Stimulated activated CD8-positive, alpha-beta memory T cell treated with anti-CD3 and anti-CD28 coated beads, Interleukin-15, amount 100 ng/mL, for 4 hours (primary cell): ENCODE measurements around the gene CMC4.
A peak's percentile ranks its signal among the peaks of the same experiment; 100 is the strongest.

Experiments
- DNase-seq, 2 donors: peaks; one replicate each; pipeline ENCODE4 v3.0.0-alpha.2; 2020; ENCODE audit warnings: low read depth in 2 of 2

CMC4 gene

GRCh38 chrX:155070975-155071693 is at the start of gene CMC4, which contains the start of the genes BRCC3 and MTCP1:
CMC4 (minus strand) TSS chrX:155071136; CDS start chrX:155064023, 7,113 bp downstream.
BRCC3 (plus strand) TSS chrX:155071508; CDS start chrX:155071528, 20 bp downstream.
MTCP1 (minus strand) TSS chrX:155071136; CDS start chrX:155066010, 5,126 bp downstream.
- DNase-seq, result peak; percentile 34 to 53

- no peak for DNase-seq
Measured at GRCh38 chrX:155115174-155115819, 44.4 kb upstream of the CMC4 start.

GRCh38 chrX:155113097-155113496 is 42.2 kb upstream of the CMC4 start:
- DNase-seq, result no peak

DNA sequence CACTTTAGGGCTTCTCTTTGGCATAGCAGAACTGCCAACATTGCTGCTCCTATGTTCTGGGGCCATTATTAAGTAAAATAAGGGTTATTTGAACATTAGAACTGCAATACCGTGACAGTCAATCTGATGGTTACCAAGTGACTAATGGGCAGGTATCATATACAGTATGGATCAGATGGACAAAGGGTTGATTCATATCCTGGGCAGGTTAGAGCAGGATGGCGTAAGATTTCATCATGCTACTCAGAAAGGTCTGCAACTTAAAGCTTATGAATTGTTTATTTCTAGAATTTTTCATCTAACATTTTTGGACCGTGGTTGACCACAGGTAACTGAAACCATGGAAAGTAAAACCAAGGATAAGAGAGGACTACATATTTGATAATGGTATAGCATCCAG is 41.2 kb upstream of the CMC4 start:
- no peak for DNase-seq

DNA sequence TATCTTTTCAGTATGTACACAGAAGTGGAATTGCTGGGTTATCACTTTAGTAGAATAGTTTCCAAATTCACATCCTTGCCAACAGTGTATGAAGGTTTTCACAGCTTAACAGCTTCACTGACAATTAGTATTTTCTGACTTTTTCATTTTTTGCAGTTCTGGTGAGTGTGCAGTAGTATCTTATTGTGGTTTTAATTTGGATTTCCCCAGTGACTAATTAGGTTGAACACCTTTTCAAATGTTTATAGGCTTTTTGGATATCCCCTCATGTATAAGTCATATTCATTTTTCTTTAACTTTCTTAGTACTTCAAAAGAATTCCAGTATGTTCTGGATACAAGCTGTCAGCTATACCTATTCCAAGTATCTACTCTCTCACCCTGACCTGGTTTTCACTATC is 37.5 kb upstream of the CMC4 start:
- DNase-seq, result no peak

- no peak for DNase-seq
Measured at GRCh38 chrX:155105919-155106318, 35.0 kb upstream of the CMC4 start.

GRCh38 chrX:155094468-155095061 is 23.6 kb upstream of the CMC4 start:
- no peak for DNase-seq

- DNase-seq, result no peak
Measured at GRCh38 chrX:155086961-155087735, 16.2 kb upstream of the CMC4 start.

- DNase-seq, result no peak
Measured at GRCh38 chrX:155086202-155086840, 15.4 kb upstream of the CMC4 start.

DNA sequence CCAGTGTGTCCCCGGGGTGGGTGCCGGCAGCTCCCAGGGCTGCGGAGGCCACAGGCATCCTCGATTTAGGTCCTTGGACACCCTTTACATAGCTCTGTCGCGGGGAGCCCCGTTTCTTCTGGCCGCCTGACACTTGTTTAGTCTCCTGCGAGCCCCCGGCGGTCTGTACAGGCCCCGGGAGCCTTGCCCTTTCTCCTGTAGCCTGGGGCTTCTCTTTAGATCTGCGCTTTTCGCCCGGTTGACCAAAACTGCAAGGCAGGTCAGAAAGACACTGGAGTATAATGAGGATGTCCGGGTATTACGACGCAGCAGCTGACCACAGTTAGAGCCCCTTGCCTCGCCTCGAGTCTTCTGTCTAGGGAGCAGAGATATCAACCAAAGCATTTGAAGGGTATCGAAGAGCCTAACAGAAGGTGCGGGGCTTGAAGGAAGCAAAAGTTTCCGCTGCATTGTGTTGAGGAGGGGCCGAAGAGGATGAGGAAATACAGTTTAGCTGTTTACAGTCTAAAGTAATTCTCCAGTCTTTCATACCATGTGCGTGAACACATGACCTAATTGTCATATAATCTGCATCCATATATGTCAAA is 851 bp upstream of the CMC4 start:
- no peak for DNase-seq

- DNase-seq, result no peak
Measured at GRCh38 chrX:155070663-155070974, 317 bp downstream of the CMC4 start.

- DNase-seq, result no peak
Measured at GRCh38 chrX:155070038-155070437, 898 bp downstream of the CMC4 start.

GRCh38 chrX:155069414-155069813 is 1.5 kb downstream of the CMC4 start:
- no peak for DNase-seq

DNA sequence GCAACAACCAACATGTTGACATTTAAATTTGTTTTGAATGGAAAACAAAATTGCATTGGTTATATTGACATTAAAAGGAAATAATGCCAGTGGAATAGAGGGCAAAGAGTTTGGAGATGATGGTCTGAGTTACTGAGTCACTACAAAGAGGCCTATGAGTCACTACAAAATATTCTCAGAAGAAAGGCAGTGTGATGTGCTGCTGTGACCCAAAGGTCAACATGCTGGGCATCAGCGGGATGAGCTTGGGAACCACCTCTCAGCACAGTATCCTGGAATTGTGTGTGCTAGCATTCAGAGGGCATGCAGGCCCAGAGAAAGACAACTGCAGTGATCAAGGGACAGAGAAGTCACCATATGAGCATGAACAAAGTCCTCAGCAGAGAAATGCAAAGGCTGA is 2.8 kb downstream of the CMC4 start:
- DNase-seq, result no peak

DNA sequence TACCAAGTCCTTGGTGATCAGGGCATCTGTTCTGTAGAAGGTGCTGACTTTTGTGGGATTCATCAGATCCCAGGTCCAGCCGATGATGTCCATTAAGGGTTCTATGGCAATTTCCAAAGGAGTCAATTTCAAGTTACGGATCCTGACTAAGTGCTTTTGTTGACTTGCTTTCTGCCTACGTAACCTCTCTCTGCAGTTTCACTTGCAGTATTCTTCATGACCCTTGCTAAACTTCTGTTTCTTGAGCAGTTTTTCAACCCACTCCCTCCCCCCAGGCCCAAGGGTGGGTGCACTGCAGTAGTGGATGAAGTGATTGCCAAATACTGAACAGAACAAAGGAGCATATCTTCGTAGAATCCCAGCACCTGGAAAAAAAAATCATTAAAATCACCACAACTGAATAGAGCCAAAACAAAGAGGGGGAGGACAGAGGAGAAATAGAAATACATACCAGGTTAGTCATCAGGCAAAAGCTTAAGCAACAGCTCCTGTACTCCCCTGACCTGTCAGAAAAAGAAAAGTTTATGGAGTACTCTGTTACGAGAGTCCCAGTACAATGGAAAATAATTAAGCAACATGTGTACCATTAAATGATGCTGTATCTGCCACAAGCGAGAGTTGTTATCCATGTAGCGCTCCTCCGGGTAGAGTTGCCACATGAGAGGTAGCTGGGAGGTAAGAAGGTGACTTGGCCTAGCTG is 5.8 kb downstream of the CMC4 start:
- DNase-seq, result no peak

GRCh38 chrX:155061760-155062159 is 9.2 kb downstream of the CMC4 start:
- DNase-seq, result no peak

DNA sequence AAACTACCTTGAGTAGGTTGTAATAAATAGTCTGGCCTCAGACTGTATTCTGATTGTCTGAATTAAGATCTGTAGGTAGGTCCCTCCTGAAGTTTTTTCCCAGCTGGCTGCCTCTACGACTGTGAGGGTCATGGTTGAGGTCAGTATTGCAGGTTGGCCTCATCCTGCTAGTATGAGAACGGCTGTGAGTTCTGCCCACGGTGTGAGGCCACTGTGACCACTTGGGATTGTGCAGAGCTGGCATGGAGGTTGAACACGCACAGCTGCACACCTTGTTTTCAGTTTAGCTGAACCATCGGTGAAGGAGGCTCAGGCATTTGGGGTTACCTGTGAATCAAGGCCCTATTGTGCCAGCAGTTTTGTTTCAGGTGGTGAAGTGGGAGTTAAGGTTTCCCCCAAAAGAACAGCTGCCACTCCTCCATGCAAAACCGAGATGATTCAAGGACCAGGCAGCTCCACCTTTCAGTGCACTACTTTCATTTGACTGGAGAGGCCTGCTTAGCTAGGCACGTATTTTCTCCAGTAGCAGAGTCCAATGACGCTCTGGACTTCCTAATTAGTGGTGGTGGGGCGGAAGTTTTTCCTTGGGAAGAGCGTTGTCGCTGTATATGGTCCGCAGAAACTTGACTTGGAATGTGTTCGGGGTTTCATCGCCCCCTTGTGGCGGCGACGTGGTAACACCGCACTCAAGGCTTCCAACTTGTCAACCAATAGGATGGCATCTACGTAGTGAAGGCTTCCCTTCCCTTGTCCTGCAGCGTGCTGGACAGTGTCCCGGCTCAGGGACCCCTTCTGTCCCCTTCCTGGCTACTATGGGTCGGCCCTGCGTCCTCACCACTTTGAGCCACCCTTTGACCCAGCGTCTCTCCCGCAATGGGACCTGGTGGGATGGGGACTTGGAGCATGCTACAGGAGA is 13.8 kb downstream of the CMC4 start:
- DNase-seq, result no peak

DNA sequence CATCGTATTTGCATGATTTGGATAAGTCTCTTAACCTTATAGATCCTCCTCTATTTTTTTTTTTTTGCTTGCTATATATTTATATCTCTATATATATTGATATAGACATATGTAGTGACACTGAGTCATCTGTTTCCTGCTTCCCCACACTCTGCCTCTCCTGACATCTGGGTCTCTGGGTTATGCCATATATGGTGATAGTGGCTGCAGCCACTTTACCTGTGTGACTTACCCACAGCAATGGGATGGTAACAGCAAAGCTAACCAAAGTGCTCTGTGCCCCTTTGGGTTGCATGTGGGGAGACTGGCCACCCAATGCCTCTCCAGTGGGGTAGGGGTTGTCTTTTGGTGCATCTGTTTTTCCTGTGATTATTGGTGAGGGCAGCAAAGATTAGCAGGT is 14.5 kb downstream of the CMC4 start:
- no peak for DNase-seq

GRCh38 chrX:155055494-155055893 is 15.4 kb downstream of the CMC4 start:
- DNase-seq, result no peak

GRCh38 chrX:155054255-155054654 is 16.7 kb downstream of the CMC4 start:
- no peak for DNase-seq
